ENCODE results near the gene CRELD2.

Gene CRELD2

DNA sequence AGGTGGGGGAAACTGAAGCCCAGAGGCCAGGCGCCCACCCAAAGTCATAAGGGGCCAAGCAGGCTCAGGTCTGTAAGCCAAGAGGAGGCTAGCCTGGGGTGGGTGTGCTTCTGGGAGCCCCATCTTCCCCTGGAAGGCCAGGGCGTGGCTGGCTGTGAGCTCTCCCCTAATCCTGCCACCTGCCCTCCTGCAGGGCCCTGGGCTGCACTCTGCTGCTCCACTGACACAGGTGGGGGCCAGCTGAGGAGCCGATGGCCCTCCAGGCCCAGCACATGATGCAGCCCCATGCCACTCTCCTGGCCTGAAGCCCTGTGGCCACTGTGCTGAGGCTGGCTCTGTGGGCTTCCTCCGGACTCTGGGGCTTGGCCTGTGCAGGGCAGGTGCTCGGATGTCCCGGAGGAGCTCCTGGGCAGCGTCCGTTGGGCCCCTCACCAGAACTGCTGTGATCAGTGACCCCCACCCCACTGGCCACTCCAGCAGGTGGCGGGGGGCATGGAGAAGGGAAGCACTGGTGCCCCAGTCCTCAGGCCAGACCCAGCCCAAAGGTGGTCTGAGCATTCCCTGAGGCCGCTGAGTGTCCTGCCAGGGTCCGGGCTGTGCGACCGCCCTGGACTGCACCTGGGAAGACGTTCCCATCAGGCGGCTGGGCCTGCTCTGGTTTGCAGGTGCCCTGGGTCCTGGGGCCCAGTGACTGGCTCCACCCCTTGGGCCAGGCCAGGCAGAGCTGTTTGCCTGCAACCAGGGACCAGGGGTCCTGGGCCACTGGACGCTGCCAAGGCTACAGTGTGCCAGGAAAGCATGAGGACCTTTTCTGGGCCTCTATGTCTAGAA is 50.6 kb downstream of the CRELD2 start:
- no peak for DNase-seq (ENCODE audit: low read depth)

DNA sequence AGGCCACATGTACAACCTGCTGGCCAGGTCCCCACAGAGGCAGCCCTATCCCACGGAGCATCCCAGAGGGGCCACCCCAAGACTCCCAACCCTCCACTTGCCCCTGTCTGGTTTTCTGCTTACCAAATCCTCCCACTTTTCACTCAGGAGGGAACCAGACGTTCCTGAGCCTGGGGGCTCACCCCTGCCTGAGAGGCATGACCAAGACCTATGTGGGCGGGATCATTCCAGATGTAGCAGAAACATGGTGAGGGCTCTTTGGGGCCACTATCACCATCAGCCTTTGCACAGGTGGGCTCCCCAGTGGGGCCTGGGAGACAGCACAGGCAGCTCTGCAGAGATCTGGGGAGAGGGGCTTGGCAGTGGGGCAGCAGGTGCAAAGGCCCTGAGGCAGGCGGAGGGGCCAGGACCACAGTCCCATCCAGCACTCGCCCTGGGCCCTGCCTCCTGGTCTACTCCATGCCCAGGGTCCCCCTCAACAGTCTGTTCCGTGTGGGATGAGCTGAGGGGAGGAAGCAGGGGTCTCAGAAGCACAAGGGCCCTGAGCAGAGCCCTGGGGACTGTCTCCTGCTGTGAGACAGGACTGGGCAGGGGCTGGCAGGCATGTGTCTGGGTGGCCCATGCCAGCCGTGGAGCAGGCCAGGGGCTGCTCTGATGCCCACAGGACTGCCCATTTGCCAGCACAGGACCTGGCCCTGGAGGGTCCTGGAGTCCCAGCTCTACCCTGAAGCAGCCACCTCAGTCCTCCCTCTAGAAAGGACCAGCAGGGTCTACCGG is 51.5 kb downstream of the CRELD2 start:
- no peak for DNase-seq (ENCODE audit: low read depth)

DNA sequence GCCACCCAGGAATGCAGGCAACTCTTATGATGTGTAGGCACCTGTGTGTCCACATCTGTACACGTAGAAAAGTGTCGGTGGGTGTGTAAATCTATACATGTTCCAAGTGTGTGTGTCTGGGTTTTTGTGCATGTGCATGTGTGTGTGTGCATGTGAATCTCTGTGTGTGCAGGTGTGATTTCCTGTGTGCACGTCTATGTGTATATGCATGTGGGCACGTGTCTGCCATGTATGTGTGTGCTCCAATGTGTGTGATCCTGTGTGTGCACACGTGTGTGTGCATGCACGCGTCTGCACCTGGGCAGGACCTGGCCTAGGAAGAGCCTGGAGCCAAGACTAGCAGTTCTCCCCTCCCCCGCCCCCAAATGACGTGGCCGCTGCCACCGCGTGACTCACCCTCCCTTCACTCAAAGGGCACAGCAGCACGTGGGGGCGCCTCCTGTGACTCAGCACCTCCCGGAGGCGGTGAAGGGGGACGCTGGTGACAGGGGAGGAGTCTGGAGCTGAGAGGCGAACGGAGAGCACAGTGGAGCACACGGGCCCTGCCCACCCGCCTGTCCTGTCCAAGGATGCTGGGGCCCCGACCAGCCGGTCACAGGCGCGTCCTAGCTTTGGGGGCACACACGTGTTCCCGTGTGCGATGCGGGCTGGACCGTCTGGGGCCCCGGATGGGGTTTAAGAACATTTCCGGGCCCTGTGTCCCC is 52.2 kb downstream of the CRELD2 start:
- peak; percentile 91 for DNase-seq (ENCODE audit: low read depth)

DNA sequence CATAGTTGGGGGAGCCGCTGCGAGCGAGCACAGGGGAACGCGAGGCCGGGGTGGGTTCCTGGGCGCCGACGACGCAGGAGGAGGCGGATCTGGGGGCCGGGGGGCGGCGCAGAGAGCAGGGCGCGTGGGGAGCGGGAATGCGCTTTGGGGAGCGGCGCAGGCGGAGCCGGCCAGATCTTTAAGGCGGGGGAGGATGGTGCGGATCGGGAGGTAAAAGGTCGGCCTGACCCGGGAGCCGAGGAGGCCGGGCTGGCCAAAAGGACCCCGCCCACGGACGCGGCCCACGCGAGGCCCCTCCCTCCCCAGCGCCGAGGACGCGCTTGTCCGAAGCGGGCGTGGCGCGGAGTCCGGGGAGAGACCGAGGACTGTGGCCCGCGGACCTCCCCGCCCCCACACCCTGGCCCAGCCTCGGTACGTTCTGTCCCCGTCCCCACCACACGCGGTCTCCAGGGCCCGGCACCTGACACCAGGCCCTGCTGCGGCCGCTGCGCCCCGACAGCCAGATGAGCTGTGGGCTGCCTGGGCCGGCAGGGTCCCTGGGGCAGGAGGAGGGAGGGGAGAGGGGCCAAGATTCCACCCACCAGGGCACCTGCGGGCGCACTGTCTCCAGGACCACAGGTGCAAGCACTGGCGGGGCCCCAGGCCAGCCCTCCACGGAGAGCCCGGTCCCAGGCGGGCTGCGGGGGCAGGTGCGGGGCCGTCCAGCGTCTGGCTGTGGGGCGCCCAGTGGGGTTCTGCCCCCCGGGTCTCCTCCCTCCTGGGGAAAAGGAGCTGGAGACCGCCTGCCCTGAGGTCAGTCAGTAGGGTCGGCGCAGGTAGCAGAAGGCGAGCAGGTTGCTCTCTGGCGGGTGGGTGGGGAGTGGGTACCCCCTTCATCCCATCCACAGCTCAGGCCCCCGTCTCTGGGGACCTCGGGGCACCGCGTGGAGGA is 53.1 kb downstream of the CRELD2 start:
- DNase-seq (ENCODE audit: low read depth) = no peak

DNA sequence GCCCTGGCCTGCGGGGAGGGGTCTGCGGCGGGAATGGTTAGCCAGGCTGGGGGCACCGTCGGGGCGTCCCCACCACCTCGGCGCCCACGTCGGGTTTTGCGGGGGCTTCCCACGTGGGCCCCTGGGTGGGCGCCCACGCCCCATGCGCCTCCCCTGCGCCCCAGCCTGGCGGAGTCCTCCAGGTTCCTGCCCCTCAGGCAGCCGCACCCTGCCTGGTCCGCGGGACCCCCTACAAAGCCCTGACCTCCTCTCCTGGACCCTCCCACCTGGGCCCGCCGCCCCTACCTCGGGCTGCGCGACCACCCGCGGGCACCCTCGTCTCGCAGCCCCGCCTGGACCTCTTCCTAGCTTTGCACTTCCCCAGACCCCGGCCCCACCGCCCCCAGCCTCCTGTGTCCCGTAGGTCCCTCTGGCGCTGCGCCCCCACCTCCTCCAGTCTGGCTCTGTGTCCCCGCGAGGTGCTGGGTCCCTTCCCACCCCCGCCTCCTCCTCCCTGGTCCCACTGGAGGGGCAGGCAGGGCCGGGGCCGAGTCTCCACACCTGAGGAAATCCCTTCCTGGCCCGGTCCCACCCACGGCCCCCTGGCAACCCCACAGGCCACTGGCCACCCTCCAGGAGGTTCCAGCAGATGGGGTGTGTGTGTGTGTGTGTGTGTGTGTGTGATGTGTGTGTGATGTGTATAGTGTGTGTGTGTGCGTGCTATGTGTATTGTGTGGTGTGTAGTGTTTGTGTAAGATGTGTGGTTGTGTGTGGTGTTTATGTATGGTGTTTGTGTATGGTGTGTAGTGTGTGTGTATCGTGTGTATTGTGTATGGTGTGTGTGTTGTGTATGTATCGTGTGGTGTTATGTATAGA is 54.0 kb downstream of the CRELD2 start:
- DNase-seq (ENCODE audit: low read depth) = no peak

DNA sequence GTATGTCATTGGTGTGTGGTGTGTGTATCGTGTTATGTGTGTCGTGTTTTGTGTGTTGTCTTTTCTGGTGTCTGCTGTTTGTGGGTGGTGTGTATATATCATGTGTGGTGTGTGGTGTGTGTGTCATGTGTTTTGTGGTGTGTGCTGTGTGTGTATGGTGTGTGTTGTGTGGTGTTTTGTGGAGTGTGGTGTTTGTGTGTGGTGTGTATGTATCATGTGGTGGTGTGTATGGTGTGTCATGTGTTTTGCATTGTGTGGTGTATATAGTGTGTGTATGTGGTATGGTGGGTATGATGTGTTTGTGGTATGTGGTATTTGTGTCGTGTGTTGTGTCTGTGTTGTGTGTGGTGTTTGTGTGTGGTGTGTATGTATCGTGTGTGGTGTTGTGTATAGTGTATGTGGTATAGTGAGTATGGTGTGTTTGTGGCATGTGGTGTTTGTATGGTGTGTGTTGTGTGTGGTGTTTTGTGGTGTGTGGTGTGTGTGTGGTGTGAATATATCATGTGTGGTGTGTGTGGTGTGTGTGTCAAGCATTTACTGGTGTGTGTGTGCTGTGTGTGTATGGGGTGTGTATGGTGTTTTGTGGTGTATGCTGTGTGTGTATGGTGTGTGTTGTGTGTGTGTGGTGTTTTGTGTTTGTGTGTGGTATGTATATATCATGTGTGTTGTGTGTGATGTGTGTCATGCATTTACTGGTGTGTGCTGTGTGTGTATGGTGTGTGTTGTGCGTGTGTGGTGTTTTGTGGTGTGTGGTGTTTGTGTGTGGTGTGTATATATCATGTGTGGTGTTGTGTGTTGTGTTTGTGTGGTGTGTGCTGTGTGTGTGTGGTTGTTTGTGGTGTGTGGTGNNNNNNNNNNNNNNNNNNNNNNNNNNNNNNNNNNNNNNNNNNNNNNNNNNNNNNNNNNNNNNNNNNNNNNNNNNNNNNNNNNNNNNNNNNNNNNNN is 54.9 kb downstream of the CRELD2 start:
- no peak for DNase-seq (ENCODE audit: low read depth)

DNA sequence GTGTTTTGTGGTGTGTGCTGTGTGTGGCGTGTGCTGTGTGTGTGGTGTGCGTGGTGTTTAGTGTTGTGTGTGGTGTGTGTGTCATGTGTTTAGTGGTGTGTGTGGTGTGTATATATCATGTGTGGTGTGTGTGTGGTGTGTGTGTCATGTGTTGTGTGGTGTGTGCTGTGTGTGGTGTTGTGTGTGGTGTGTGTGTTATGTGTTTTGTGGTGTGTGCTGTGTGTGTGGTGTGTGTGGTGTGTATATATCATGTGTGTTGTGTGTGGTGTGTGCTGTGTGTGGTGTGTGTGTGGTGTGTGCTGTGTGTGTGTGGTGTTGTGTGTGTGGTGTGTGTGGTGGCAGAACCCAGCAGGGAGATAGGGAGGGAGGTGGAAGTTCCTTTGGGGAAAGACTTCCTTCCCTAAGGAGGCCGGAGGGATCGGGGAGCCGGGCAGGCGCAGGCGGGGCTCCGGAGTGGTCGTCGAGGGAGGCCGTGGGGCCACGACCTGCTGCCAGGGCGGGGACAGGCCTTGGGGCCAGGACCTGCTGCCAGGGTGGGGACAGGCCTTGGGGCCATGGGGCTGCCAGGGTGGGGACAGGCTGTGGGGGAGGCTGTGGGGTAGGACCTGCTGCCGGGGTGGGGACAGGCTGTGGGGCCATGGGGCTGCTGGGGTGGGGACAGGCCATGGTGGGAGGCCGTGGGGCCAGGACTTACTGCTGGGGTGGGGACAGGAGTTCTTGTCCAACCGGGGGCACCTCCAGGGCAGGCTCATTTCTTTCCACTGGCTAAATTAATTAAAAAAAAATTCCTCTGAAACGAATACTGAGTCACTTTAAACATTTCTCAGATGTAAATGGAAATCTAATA is 57.3 kb downstream of the CRELD2 start:
- DNase-seq (ENCODE audit: low read depth) = no peak

DNA sequence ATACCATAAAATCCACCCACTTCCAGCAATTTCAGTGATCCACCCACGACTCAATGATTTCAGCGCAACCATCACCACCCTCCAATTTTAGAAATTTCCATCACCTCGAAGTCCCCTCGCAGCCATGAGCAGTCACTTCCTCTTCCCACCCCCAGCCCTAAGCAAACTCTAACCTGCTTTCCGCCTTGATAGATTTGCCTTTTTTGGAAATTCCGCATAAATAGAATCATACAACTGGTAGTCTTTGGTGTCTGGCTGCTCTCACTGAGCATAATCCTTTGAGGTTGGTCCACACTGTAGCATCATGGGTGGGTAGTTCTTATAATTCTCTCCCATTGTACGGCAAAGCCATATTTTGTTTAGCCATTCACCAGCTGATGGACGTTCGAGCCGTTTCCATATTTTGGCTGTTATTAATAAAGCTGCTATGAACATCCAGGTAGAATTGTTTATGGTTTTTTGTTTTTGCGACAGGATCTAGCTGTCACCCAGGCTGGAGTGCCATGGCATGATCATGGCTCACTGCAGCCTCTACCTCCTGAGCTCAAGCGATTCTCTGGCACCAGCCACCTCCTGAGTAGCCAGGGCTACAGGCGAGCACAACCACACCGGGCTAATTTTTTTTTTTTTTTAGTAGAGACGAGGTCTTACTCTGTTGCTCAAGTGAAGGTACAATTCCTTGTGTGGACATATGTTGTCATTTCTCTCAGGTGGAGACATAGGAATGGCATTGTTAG is 58.2 kb downstream of the CRELD2 start:
- DNase-seq (ENCODE audit: low read depth) = no peak
